B cell (primary cell): ENCODE results near the gene ZNF185.

Experiments
- CTCF ChIP-seq: fragments of 200-600 bp; IDR thresholded peaks from one replicate; pipeline ENCODE4 v1.8.0; 2022; ENCODE audit warnings: antibody characterized with exemption, mild to moderate bottlenecking
- EZH2 ChIP-seq: IDR thresholded peaks from 2 replicates; pipeline ENCODE4 v1.6.1; 2012; ENCODE audit warnings: borderline replicate concordance, low read depth, mild to moderate bottlenecking, moderate library complexity, low read length; ENCODE audit not compliant: insufficient read depth, poor library complexity, severe bottlenecking

GRCh38 chrX:152898442-152898841, 575 bp downstream of the ZNF185 start:
- TF ChIP-seq CTCF, result no peak
- TF ChIP-seq EZH2, result no peak
